Measurements from ENCODE around the gene ALDH1L2.

ALDH1L2 gene

DNA sequence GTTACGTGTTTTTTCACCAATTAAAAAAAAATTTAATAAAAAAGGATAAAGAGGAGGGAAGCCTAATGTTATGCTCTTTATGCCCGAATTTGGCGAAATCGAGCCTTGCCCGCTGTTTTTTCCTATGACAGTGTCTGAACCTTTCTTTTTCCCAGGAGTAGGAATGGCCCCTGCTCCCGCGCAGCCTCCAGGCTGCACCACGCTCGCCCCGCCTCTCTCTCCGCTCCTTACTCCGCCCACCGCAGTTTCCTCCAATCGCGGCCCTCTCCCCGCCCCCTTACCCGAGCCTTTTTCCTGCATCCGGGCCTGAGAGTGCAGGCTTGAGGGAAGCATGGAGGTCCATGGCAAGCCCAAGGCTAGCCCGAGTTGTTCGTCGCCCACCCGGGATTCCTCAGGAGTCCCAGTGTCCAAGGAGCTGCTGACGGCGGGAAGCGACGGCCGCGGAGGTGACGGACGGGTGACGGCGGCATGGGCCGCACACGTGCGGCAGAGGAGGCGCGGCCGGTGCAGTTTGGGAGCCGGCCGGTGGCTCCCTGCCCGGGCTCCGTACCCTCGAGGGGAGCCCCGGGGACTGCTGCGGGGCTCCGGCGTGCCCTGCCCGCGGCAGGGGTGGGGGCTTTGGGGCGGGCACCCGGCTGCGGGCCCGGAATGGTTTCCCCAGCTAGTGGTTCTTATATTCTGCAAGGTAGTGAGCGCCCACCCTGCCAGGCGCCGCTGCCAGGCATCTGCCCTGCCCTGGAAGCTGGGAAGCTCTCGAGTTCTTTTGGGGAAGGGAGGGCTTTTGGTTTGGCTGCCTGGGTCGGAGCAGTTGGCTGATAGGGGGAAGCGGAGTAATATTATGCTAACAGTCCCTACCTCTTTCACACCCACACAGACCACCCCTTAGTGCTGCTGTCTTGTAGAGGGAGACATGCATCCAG, 98.0 kb downstream of the ALDH1L2 start, which contains the start of gene NOPCHAP1:
TSS of gene NOPCHAP1 (plus strand) at position 295 of the 920 bp plus-strand sequence. CDS start at position 332, 37 bp downstream.
- TF ChIP-seq, protein P1, sequence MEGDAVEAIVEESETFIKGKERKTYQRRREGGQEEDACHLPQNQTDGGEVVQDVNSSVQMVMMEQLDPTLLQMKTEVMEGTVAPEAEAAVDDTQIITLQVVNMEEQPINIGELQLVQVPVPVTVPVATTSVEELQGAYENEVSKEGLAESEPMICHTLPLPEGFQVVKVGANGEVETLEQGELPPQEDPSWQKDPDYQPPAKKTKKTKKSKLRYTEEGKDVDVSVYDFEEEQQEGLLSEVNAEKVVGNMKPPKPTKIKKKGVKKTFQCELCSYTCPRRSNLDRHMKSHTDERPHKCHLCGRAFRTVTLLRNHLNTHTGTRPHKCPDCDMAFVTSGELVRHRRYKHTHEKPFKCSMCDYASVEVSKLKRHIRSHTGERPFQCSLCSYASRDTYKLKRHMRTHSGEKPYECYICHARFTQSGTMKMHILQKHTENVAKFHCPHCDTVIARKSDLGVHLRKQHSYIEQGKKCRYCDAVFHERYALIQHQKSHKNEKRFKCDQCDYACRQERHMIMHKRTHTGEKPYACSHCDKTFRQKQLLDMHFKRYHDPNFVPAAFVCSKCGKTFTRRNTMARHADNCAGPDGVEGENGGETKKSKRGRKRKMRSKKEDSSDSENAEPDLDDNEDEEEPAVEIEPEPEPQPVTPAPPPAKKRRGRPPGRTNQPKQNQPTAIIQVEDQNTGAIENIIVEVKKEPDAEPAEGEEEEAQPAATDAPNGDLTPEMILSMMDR (IDR thresholded peaks at IDR 0.05): no peak

DNA sequence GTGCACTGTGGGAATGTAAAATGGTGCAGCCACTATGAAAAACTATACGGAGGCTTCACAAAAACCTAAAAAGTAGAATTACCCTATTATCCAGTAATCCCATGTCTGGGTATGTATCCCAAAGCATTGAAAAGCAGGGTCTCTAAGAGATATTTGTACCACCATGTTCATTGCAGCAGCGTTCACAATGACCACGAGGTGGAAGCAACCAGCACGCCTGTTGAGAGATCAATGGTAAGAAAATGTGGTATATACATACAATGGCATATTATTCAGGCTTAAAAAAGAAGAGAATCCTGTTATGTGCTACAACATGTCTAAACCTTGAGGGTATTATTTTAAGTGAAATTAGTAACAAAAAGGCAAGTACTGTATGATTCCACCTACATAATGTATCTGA, 99.1 kb downstream of the ALDH1L2 start:
- TF ChIP-seq, protein P1 (IDR thresholded peaks at IDR 0.05): no peak

DNA sequence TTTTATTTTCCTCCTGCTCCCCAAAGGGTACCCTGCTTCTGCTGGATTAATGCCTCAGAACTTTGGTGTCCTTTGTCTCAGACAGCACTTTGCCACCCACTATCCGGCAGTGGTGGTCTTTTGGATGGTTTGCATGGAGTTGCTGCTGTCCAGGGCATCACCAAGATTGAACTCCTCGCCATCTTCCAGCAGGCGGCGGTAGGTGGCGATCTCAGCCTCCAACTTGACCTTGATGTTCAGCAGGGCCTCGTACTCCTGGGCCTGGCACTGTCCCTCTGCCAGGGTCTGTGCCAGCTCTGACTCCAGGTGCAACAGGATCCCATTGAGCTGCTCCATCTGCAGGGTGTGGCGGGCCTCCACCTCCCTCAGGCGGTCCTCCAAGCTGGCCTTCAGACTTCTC, 107.6 kb downstream of the ALDH1L2 start:
- TF ChIP-seq, protein P1 (IDR thresholded peaks at IDR 0.05): no peak

DNA sequence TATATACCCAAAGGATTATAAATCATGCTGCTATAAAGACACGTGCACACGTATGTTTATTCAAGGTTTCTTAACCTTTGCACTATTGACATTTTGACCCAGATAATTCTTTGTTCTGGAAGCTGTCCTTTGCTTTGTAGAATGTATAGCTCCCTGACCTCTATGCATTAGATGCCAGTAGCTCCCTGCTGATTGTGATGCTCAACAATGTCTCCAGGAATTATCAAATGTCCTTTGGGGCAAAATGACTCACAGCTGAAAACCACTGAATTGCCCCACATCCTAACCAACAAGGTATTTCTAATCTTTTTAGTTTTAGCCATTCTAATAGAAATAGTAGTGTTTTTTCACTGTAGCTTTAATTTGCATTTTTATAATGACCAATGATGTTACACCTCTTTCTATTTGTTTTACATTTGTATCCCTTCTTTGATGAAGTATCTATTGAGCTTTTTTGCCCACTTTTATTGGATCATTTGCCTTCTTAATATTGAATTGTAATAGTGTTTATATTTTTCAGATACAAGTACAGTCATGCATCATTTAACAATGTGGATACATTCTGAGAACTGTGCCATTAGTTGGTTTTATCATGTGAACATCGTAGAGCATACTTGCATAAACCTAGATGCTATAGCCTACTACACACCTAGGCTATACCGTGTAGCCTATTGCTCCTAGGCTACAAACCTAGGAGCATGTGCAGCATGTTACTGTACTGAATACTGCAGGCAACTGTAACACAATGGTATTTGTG, 108.5 kb downstream of the ALDH1L2 start:
- TF ChIP-seq, protein P1 (IDR thresholded peaks at IDR 0.05): no peak

DNA sequence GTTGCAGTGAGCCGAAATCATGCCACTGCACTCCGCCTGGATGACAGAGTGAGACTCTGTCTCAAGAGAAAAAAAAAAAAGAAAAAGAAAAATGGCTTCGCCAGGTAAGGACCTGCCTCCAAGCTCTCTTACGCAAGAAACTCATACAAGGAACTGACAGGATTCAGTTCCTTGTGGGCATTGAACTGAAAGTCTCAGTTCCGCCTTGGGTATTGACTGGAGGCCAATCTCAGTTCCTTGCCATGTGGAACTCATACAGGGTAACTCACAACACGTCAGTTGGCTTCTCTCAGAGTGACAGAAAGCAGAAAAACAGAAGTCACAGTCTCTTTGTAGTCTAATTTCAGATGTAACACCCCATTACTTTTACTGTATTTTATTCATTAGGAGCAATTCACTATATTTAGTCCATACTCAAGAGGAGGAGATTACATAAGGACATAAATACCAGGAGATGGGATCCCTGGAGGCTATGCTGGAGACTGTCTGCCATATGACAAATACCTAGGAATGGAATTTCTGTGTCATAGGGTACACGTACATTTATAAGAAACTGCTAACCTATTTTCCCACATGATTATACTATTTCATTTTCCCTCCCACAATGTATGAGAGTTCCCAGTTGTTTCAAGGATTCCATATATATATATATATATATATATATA, 109.5 kb downstream of the ALDH1L2 start:
- TF ChIP-seq, protein P1 (IDR thresholded peaks at IDR 0.05): no peak

DNA sequence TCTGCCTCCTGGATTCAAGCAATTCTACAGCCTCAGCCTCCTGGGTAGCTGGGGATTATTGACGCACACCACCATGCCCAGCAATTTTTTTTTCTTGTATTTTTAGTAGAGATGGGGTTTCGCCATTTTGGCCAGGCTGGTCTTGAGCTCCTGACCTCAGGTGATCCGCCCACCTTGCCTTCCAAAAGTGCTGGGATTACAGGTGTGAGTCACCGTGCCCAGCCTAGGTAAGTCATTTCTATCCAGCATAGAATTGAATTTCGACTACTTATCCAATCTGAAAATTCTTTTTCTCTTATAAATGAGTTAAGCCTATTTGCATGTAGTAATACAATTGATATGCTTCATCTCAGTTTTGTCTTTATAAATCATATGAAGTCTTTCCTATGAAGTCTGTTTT, 111.0 kb downstream of the ALDH1L2 start:
- TF ChIP-seq, protein P1 (IDR thresholded peaks at IDR 0.05): no peak

DNA sequence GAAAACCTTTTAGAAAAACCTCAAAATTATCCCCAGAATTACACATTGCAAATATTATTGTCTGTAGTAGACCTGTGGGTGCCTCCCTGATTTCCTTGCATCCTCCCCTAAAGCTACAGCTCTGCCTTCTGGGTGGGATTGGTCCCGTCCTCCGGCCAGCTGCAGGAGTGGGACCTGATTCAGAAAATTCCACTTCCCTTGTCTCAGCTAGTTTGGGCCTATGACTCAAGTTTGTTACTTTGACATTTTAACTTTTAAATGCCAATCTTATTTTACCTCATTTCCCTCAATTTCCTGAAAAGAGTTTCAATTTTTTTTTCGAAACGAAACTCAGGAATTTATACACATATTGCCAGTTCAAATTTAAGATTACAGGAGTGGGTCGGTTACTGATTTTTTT, 113.0 kb downstream of the ALDH1L2 start:
- TF ChIP-seq, protein P1 (IDR thresholded peaks at IDR 0.05): no peak
